GM18505 (cell line): ENCODE results near the gene SMAD3.

Experiments
- ATAC-seq: cut with Tn5 transposase; IDR thresholded peaks from one replicate; pipeline ENCODE4 v1.9.1; 2021; ENCODE audit not compliant: unreplicated experiment
- POLR2A ChIP-seq: IDR thresholded peaks from 4 replicates; pipeline ENCODE4 v1.6.1; 2011; ENCODE audit warnings: borderline replicate concordance; ENCODE audit not compliant: insufficient read depth, insufficient read length; ENCODE audit errors: extremely low read depth

Gene SMAD3

GRCh38 chr15:67187351-67187854 is 122.0 kb downstream of the SMAD3 start:
- ATAC-seq, result no peak
- TF ChIP-seq POLR2A, result no peak

- ATAC-seq, result no peak
- TF ChIP-seq POLR2A, result no peak
Observed at GRCh38 chr15:67188551-67189218, 123.3 kb downstream of the SMAD3 start.

- TF ChIP-seq POLR2A, result no peak
- ATAC-seq, result no peak
Observed at GRCh38 chr15:67189326-67190051, 124.1 kb downstream of the SMAD3 start.

GRCh38 chr15:67190326-67190725 is 124.9 kb downstream of the SMAD3 start:
- TF ChIP-seq POLR2A, result no peak
- ATAC-seq, result no peak

- TF ChIP-seq POLR2A, result no peak
- ATAC-seq, result no peak
Observed at GRCh38 chr15:67190813-67191212, 125.4 kb downstream of the SMAD3 start.

- ATAC-seq, result no peak
- no peak for TF ChIP-seq POLR2A
Observed at GRCh38 chr15:67192185-67192820, 126.9 kb downstream of the SMAD3 start.

- TF ChIP-seq POLR2A, result no peak
- no peak for ATAC-seq
Observed at GRCh38 chr15:67193223-67193990, 128.0 kb downstream of the SMAD3 start.

- no peak for TF ChIP-seq POLR2A
- ATAC-seq, result no peak
Observed at GRCh38 chr15:67194171-67195114, 129.0 kb downstream of the SMAD3 start.

- ATAC-seq, result no peak
- no peak for TF ChIP-seq POLR2A
Observed at GRCh38 chr15:67195305-67195704, 129.9 kb downstream of the SMAD3 start.

- TF ChIP-seq POLR2A, result no peak
- ATAC-seq, result no peak
Observed at GRCh38 chr15:67196222-67196621, 130.8 kb downstream of the SMAD3 start.

GRCh38 chr15:67196672-67197363 is 131.4 kb downstream of the SMAD3 start:
- ATAC-seq, result no peak
- TF ChIP-seq POLR2A, result peak; percentile 28

- no peak for ATAC-seq
Observed at GRCh38 chr15:67197364-67197695, 131.9 kb downstream of the SMAD3 start.

More at GRCh38 chr15:67197364-67197695, 131.9 kb downstream of the SMAD3 start:
- no peak for TF ChIP-seq POLR2A
